Activated B cell treated with CpG ODN at 0.5 μM for 24 hours (primary cell): ENCODE results near the gene CAMK1G. TPM values are rescaled to one million over a fixed set of nuclear protein-coding genes. Genes with fewer than 3 reads are reported as not detected.

Source experiments
- ATAC-seq: fragments of 200-7000 bp; cut with Tn5 transposase; one replicate; pipeline ENCODE4 v1.10.0; 2021; ENCODE audit warnings: low read depth, mild to moderate bottlenecking, moderate library complexity
- CTCF ChIA-PET: fragments of 350-600 bp; sonication (Branson Sonifier 250); formaldehyde crosslinking; loops from one replicate; lab custom pipeline; 2021; ENCODE audit warnings: antibody characterized with exemption; lab: Charles Lee
- POLR2A ChIA-PET: fragments of 350-600 bp; sonication (Branson Sonifier 250); formaldehyde crosslinking; loops from one replicate; lab custom pipeline; 2021; ENCODE audit warnings: antibody characterized with exemption; lab: Charles Lee
- DNase-seq: peaks from one replicate; pipeline ENCODE4 v3.0.0; 2022
- H3K27ac Mint-ChIP-seq: one replicate; pipeline ENCODE4 v1.8.0; 2020; ENCODE audit warnings: mixed read lengths
- H3K27me3 Mint-ChIP-seq: one replicate; pipeline ENCODE4 v1.8.0; 2021; ENCODE audit warnings: mixed read lengths
- H3K36me3 Mint-ChIP-seq: one replicate; pipeline ENCODE4 v1.8.0; 2021; ENCODE audit warnings: low read depth, mixed read lengths
- H3K4me1 Mint-ChIP-seq: one replicate; pipeline ENCODE4 v1.8.0; 2021; ENCODE audit warnings: mixed read lengths
- H3K4me3 Mint-ChIP-seq: one replicate; pipeline ENCODE4 v1.8.0; 2020; ENCODE audit warnings: mild to moderate bottlenecking, mixed read lengths
- H3K9me3 Mint-ChIP-seq: one replicate; pipeline ENCODE4 v1.8.0; 2020; ENCODE audit warnings: mixed read lengths
- intact Hi-C: fragments of 100-400 bp; cut with micrococcal nuclease; formaldehyde crosslinking; loops from one replicate; pipeline ENCODE4 v1.15.1; 2024
- total RNA-seq: library from RNA; stranded (reverse); gene quantifications from 2 replicates; pipeline ENCODE4 v1.2.3, GENCODE V29; 2022
- TF ChIP-seq, protein P1 (sequence below): fragments of 200-600 bp; IDR thresholded peaks from one replicate; pipeline ENCODE4 v1.8.0; 2022; ENCODE audit warnings: antibody characterized with exemption, mild to moderate bottlenecking

Gene CAMK1G
- total RNA-seq, 1 donor from 2014 or later = not detected

DNA sequence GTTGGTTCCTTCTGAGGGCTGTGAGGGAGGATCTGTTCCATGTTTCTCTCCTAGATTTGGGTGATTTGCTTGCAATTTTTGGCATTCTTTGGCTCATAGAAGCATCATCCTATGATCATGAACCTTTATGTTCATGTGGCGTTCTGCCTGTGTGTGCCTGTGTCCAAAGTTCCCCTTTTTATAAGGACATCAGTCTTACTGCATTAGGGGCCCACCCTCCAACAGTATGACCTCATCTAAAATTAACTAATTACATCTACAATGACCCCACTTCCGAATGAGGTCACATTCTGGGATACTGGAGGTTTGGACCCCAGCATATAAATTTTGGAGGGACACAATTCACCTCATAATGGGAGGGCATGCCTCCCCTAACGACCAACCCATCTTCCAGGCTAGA, 12.8 kb upstream of the CAMK1G start:
- TF ChIP-seq, protein P1, sequence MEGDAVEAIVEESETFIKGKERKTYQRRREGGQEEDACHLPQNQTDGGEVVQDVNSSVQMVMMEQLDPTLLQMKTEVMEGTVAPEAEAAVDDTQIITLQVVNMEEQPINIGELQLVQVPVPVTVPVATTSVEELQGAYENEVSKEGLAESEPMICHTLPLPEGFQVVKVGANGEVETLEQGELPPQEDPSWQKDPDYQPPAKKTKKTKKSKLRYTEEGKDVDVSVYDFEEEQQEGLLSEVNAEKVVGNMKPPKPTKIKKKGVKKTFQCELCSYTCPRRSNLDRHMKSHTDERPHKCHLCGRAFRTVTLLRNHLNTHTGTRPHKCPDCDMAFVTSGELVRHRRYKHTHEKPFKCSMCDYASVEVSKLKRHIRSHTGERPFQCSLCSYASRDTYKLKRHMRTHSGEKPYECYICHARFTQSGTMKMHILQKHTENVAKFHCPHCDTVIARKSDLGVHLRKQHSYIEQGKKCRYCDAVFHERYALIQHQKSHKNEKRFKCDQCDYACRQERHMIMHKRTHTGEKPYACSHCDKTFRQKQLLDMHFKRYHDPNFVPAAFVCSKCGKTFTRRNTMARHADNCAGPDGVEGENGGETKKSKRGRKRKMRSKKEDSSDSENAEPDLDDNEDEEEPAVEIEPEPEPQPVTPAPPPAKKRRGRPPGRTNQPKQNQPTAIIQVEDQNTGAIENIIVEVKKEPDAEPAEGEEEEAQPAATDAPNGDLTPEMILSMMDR = no peak
- POLR2A ChIA-PET = no interaction called here
- Mint-ChIP-seq H3K4me1 (peaks cover 6% of the 10 kb centered on the region), H3K27me3 (peaks cover 43% of the 10 kb centered on the region), H3K9me3 (no peaks in the 10 kb centered on the region), H3K4me3 (no peak overlapping the region), H3K27ac (no peak overlapping the region), H3K36me3 (no peaks in the 10 kb centered on the region)
- intact Hi-C loops = loop anchor here (10.0 kb wide), 1 partner anchor 254 kb away; the partner anchor contains the start of gene UTP25
- DNase-seq (no peak), ATAC-seq (no peak)
- CTCF ChIA-PET = interaction anchor here (1.6 to 5.4 kb wide), 3 partner anchors 12 to 121 kb away, joined by 3 to 61 read pairs (median 11); no protein-coding TSS in a partner anchor

DNA sequence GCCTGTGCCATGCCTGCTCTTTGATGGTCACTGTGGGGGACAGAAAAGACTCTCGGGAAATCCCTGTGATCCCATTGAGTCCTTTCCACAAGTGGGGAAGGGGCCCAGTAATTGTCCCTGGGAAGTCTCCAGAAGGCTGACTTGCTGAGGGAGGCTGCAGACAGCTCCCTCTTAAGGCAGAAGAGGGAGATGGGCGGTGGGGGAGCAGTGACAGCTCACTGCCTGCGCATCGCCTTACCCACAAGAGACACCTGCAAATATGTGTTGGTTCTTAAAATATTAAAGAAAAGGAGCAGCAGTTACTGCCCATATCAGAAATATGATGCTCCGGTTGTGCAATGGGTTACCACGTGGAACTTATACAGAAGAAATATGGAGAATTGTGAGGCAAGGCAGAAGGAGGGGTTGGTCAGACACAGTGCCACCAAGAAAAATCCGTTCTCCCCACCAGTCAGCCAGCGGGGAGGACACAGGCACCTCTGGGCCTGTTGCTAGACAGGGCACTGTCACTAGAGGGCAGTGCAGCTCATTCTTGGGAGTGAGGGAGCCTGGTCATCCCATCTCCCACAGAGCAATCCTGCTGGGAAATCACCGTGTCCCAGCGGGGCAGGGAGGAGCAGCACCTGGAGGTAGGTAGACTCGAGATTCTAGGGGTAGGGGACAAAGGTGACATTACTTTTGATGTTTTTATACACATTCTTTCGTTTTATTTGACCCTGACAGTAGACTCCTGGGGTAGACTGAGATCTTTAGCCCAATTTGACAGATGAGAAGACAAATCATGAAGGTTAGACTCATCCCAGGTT, 6.9 kb upstream of the CAMK1G start:
- peaks cover 16% of the 10 kb centered on the region for H3K27me3 Mint-ChIP-seq
- ATAC-seq = peak; percentile 79
- no peaks in the 10 kb centered on the region for H3K4me1 Mint-ChIP-seq
- H3K4me3 Mint-ChIP-seq = no peak overlapping the region
- CTCF ChIA-PET = interaction anchor here (0.7 to 2.1 kb wide), 9 partner anchors 10 to 247 kb away, joined by 3 to 11 read pairs (median 4); no protein-coding TSS in a partner anchor
- TF ChIP-seq, protein P1 = peak; percentile 54
- intact Hi-C loops = loop anchor here (1.0 to 10.0 kb wide), 4 partner anchors 51 to 248 kb away; partner anchors contain the start of gene UTP25
- DNase-seq = peak; percentile 49
- no peak overlapping the region for H3K27ac Mint-ChIP-seq
- H3K9me3 Mint-ChIP-seq = no peaks in the 10 kb centered on the region
- no peaks in the 10 kb centered on the region for H3K36me3 Mint-ChIP-seq
- POLR2A ChIA-PET = no interaction called here

DNA sequence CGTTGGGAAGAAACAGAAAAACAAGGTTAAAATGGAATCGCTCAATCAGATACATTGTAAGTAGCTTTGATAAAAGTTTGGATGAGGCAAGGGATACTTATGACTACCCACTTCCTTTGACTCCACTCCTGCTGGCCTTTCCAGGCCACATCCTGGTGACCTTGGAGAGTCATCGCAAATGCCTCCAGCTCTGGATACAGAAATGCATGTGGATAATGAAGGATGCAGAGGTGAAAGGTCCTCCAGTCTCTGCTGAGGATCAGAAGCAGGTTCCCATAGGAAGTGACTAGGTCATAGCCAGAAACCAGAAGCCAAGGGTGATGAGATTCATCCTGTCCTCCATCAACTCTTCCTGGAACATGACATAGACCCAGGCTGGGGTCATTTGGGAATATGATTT, 6.2 kb upstream of the CAMK1G start:
- TF ChIP-seq, protein P1 = no peak
- Mint-ChIP-seq H3K36me3 (no peaks in the 10 kb centered on the region), H3K27ac (no peak overlapping the region), H3K9me3 (no peaks in the 10 kb centered on the region), H3K4me3 (no peak overlapping the region), H3K4me1 (no peaks in the 10 kb centered on the region), H3K27me3 (peaks cover 19% of the 10 kb centered on the region)
- intact Hi-C loops = loop anchor here (10.0 kb wide), 1 partner anchor 247 kb away; the partner anchor contains the start of gene UTP25
- no peak for ATAC-seq
- no peak for DNase-seq
- CTCF ChIA-PET = interaction anchor here (0.9 to 2.1 kb wide), 6 partner anchors 25 to 246 kb away, joined by 3 to 11 read pairs (median 4); no protein-coding TSS in a partner anchor
- POLR2A ChIA-PET = no interaction called here

DNA sequence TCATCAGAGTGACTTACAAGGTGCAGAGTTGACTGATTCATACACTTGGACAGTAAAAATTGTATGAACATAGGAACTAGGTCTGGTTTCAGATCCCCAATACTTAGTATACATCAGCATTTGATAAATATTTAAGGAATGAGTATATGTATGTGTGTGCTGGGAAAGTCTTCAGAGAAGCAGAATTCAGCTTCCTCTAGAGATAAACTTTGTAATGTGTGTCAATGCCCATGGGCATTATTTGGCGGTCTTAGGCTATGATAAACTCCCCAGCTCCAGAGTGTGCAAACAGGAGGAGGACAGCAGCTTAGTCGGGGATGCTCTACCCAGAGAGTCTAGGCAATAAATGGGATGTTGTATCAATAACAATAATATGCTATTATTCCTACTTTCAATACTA, 2.9 kb upstream of the CAMK1G start:
- H3K4me1 Mint-ChIP-seq = no peaks in the 10 kb centered on the region

More for the DNA sequence above, 2.9 kb upstream of the CAMK1G start:
- Mint-ChIP-seq H3K27me3 (peaks cover 7% of the 10 kb centered on the region), H3K4me3 (no peak overlapping the region), H3K27ac (no peak overlapping the region), H3K9me3 (no peaks in the 10 kb centered on the region), H3K36me3 (no peaks in the 10 kb centered on the region)
- ChIA-PET CTCF (interaction anchor here (1.2 to 1.9 kb wide), 2 partner anchors 11 to 47 kb away, joined by 3 to 6 read pairs; no protein-coding TSS in a partner anchor), POLR2A (no interaction called here)
- ATAC-seq (no peak), DNase-seq (no peak)
- intact Hi-C loops = no loop called here
- TF ChIP-seq, protein P1 = no peak
